GM19239 (cell line): ENCODE data around the gene EMSY.

Experiments
- DNase-seq: peaks from one replicate; pipeline ENCODE4 v3.0.0; 2011; ENCODE audit warnings: low spot score; ENCODE audit not compliant: insufficient read length
- FAIRE-seq: peaks from 2 replicates; lab custom pipeline; 2011; peaks lifted over from hg19 to GRCh38; lab: Jason Lieb, UNC

Gene EMSY

DNA sequence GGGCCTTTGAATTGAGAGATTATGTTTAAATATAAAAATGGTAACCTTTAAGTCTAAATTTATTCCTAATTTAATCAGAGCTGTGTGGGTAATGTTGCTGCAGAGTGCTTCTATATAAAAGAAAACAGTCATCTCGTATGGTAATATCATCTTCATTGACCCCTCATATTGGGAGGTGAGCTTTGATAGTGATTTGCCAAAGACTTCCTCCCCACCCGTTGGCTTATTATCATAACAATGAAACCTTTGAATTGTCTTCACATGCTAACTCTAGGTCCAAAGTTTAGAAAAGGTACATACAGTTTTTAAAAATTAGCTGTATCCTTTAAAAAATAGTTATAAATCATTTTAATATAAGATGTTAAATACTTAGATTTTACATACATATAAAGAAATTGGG lies 3.7 kb downstream of the EMSY start:
- FAIRE-seq = no peak
- no peak for DNase-seq

DNA sequence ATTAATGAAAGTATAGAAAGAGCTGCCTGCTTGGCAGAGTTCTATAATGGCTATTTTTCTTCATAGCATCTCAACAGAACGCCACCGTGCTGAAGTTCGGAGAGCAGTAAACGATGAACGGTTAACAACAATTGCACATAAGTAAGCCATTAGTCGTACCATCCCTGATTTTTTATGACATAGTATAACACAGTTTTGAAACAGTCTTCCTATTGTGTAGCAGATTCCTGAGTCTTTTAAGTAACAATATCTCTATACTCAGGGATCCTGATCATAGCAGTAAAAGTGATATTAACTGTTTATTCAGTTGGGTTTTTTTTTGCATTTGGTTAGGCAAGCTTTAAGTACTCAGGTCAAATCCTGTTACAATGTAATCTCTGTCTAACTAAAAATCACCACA lies 8.4 kb downstream of the EMSY start:
- FAIRE-seq (no peak), DNase-seq (no peak)

DNA sequence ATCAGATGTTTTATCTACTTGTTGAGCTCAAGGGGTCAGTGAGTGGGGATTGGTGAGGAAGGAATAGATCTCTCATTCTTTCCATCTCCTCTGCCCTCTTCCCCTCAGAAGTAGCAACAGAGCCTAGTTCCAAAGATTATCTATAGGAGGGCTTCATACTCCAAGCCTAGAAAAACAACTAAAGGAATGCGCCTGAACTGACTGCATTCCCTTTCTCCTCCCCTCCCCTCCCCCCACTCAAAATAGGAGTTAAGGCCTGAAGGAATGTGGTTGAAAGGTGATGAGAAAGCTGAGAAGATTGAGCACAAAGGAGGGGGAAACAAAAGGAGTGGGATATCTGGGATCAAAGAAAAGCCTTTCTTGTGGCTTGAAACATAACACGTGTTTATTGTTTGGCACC lies 10.5 kb downstream of the EMSY start:
- no peak for FAIRE-seq
- no peak for DNase-seq

DNA sequence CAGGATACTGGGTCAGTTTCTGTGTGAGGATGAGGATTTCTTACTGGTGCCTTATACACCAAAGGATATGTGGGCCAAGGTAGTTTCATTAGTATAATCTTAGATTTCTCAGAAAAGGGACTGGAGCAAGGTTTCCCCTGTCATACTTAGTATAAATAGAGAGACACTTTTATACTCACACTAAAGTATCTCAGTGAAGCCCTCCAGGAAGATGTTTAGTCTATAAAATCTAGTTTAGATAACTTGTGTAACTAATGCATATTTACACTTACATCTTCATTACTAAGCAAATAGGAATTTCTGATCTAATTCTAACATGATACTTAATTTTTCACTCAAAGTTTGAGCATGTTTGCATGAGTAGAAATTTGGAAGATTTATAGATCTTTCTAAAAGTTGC lies 11.1 kb downstream of the EMSY start:
- DNase-seq (no peak), FAIRE-seq (no peak)

DNA sequence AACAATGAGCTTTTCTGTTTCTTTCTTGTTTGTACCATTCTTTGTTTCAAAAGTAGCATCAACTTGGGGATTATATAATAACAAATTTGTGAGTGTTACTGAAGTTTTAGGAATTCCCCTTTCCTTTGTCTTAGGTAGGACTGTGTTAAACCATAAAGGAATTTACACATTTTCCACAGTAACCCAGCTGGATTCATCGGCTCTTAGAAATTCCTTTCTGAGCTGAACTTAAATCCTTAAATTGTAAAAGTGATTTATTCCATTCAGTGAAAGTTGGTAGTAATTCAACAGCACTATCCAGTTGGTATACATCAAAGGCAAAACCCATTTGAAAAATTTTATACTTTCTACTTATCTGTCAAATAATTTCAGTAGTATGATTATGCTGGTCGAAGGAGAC lies 11.8 kb downstream of the EMSY start:
- DNase-seq (no peak), FAIRE-seq (no peak)

DNA sequence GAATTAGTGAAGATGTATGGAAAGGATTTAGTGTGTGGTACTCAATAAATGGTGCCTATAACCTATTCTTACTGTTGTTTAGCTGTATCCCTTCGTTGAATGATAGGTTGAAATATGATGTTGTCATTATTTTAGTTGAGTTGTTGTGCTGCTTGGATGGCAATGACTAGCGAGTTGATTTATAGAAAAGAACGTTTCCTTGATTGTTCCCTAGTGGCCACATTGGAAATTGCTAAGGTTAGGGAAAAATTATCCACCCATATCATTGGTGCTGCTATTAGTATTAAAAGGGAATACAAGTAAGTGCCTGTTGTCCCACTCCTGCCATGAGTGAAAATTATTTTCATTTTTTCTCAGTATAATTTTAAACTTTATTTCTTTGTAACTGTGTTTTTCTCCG lies 14.5 kb downstream of the EMSY start:
- DNase-seq (no peak), FAIRE-seq (no peak)

DNA sequence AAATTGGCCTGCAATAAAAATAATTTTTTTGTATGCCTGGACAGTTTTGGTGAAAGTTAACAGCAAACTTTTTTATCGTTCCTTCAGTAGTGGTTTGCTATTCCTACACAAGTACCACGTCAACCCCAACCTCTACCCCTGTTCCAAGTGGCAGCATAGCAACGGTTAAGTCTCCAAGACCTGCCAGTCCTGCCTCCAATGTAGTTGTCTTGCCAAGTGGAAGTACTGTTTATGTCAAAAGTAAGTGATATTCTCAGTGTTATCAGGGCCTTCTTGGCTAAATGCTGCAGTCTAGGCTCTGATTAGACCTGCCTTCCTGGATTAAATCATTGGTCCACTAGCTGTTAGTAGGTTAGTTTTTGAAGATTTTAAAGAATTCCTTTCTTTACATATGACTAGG lies 15.0 kb downstream of the EMSY start:
- no peak for FAIRE-seq
- DNase-seq = no peak

DNA sequence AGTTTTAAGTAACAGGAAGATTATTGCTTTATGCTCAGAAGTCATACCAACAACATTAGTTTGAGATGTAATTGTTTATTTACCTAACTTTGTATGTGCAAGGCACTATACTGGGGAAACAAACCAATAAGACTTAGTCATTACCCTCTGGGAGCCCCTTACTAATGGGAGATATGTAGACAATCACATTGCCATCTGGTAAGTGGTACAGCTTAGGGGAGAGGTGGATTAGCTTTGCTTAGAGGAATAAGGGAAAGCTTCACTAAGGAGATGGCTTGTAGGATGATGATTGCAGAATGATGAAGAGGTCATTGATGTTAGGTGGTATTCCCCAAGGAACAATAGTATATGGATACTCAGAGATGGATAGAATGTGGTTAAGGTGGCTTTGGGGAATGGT lies 17.5 kb downstream of the EMSY start:
- FAIRE-seq (no peak), DNase-seq (no peak)

DNA sequence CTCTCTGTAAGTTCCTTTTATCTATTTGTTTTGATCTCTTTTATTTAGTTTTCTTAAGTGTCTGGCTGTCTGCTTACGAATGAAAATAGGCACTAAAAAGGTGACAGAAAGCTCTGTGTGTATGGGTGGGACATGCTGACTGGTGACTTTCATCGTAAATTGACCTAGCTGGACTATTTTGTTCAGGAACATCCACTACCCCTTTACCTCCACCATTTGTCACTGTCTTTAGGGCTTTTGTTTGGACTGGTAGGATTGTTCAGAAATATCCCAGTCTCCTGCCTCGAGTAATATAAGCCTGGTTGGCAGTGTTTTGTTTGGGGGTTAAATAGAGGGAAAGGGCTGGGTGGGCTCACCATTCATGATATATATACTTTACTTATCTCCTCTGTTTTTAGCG lies 20.9 kb downstream of the EMSY start:
- no peak for DNase-seq
- FAIRE-seq = no peak

DNA sequence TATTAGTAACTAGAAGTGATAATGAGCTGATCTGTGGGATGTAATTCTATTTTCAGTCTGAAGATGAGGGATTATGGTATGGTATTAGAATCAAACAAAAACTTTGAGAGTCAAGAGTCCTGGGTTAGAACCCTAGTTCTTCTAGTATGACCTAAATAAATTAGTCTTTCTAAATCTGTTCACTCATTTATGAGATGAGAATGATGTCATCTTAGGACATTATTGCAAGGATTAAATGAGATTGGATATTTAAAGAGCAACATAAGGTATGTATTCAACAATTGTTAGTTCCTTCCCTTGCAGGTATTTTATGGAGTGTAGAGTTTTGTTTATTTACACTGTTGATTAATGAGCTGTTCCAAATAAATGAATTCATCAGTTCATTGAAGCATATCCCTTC lies 21.8 kb downstream of the EMSY start:
- no peak for DNase-seq
- FAIRE-seq = no peak

DNA sequence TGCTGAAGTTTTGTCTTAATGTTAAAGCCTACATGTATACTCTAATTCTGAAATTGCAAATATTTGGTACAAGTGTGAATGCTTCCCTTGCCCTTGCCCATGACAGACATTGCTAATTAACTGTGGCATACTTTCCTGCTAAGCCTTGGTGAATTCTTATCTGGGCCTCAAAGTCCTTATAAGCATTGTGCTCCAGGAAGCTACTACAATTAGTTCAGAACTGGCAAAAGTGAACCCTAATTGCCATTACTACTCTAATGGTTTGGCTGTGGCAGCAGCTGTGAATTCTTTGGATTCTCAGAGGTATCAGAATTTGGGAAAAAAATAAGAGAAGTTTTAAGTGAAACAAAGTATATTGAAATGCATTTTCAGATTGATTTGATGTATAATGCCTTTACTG lies 24.3 kb downstream of the EMSY start:
- FAIRE-seq (no peak), DNase-seq (no peak)

DNA sequence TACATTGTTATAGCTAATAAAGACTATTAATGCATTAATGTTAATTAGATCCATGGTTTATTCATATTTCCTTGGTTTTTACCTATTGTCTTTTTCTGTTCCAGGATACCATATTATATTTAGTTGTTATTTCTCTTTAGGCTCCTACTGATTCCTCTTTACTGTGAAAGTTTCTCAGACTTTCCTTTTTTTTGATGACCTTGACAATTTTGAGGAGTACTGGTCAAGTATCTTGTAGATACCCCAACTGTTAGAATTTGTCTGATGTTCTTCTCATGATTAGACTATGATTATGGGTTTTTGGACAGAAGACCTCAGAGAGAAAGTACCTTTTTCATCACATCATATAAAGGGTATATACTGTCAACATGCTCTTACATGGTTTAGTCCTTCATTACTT lies 26.6 kb downstream of the EMSY start:
- FAIRE-seq = no peak

DNA sequence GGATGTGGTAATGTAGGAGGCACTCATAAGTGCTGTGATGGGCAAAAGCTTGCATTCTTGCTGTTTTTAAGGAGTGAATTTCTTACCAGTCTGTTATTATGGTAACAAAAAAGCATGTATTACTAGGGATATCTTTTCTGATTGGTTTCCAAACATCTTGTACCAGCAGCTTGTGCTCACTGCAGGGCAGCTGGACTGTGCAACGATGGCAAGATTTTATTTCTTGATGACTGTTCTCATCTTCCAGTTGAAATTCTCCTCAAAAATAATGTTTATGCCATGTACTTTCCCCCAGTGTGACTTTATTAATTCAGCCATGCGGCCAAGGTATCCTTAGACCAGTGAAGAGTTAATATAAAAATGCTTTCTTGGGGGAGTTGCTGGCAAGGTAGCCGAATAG lies 35.4 kb downstream of the EMSY start:
- FAIRE-seq (no peak), DNase-seq (no peak)

More for the DNA sequence above, 26.6 kb downstream of the EMSY start:
- DNase-seq = no peak

DNA sequence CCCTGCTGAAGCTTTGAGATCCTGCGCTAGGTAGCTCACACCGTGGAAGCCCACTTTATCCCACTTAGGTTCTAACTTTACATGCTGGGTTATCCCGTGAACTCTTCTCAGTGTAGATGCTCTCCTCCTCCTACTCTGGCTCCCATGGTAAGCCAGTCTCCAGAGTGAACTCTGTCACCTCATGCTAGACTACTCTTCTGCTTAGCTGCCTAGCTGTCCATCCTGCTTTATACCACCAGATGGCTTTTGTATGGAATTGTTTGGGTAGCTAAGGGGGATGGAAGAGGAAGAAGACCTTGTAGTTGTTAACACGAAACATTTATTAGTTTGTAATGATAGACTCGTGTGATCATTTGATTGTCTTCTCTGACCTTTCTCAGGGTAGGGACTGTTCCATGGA lies 46.8 kb downstream of the EMSY start:
- no peak for DNase-seq
- FAIRE-seq = no peak

DNA sequence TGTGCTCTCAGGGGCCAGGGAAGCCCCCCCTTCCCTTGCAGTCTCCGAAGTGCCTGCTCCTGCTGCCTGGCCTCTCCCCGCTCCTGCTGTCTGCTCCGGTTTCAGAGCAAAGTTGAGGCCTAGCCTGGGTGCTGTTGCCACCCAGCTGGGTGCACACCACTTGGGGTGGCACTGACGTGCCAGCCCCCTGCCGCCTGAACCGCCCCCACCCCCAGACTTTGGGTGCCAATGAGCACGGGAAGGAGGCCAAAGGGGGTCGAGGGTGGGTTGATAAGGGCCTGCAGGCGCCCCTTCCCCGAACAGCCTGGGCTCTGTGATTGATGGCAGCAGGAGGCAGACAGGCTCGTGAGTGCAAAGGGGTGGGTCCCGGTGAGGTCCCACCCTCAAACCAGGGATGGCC lies 48.2 kb downstream of the EMSY start:
- no peak for DNase-seq
- no peak for FAIRE-seq

DNA sequence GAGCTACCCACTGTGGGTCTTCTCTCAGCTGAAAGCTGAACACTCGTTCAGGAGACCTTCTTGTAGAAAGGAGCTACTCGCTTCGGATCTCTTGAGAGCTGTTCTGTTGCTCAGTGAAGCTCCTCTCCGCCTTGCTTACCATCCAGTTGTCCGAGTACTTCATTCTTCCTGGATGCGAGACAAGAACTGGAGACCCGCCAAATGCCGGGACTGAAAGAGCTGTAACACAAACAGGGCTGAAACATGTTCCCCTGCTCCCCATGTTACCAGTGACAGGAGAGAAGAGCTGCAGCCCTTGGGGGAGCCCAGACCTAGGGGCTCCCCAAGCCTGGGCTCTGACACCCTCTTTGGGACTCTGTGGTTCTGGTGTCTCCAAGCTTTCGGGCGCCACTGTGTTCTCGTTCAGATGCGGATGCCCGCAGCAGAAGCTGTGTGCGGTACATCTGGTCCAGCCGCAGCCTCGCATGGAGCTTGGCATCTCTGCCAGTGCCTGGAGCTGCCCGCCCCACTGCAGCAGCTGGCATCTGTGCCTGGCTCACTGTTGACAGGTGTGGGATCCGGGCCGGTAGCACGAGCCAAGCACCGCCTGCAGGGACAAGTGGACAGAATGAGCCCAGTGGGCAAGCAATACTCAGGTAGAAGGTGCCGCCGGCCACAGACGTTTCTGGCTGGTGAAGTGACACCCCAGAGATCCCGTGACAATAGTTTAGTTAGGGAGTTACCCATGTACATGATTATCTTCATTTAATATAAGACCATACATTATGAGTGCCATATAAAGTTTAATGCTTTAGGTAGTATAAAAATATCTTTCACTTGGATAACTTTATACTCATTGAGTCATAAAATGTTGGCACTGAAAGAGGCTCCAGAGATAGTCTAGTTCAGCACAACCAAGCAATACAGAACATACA lies 49.1 kb downstream of the EMSY start:
- DNase-seq = no peak
- FAIRE-seq = no peak

DNA sequence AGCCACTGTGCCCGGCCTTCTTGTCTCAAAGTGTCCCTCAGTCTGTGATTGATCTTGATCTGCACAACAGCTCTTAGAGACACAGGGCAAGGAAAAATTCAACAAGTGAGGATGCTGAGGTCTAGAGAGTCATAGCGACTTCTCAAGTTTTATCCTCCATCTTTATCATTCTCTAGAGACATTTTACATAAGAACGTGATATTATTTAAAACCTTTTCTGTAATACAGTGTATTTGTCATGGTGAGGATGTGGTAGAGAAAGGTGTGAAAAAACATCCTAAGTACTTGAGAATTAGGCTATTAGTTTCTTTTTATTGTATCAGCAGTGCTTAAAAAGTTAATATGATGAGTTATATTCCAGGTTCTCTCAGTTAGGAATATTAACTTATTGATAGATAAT lies 50.2 kb downstream of the EMSY start:
- FAIRE-seq (no peak), DNase-seq (no peak)

DNA sequence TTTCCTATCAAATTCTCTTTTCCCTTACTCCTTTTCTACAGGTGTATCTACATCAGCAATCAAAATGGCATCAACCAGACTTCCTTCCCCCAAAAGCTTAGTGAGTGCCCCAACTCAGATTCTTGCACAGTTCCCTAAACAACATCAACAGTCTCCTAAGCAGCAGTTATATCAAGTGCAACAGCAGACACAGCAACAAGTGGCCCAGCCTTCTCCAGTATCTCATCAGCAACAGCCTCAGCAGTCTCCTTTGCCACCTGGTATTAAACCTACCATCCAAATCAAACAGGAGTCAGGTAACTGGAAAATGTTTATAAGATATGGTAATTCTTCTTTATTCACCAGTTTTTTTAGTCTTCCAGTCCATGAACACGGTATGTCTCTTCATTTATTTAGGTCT lies 51.4 kb downstream of the EMSY start:
- FAIRE-seq (no peak), DNase-seq (no peak)

DNA sequence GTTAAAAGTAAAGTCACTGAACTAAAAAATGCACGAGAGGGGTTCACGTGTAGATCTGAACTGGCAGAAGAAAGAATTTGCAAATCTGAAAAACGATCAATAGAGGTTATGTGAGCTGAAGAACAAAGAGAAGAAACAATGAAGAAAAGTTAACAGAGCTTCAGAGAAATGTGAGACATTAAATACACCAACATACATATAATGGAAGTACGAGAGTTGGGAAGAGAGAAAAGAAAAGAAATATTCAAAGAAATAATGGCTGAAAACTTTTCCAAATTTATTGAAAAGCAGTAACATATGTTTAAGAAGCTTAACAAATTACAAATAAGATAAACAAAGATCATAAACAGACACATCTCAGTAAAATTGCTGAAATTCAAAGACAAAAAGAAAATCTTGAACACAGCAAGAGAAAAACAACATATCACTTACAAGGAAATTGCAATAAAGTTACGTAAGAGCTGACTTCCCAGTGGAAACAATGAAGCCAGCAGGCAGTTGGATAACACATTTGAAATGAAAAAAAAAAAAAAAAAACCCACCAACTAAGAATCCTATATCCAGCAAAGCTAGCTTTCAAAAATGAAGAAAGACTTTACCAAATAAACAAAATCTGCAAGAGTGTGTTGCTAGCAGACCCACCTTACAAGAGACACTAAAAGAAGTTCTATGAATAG lies 56.8 kb downstream of the EMSY start:
- FAIRE-seq (no peak), DNase-seq (no peak)

DNA sequence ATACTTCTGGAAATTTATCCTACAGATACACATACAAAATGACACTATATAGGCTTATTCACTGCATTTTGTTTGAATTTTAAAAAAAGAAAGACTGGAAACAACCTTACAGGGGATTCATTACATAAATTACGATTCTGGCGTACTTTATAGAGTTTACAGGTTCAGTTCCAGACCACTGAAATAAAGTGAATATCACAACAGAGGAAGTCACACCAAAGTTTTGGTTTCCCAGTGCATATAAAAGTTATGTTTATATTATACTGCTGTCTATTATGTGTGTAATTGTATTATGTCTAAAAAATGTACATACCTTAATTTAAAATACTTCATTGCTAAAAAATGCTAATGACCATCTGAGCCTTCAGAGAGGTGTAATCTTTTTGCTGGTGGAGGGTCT lies 62.0 kb downstream of the EMSY start:
- DNase-seq (no peak), FAIRE-seq (no peak)

DNA sequence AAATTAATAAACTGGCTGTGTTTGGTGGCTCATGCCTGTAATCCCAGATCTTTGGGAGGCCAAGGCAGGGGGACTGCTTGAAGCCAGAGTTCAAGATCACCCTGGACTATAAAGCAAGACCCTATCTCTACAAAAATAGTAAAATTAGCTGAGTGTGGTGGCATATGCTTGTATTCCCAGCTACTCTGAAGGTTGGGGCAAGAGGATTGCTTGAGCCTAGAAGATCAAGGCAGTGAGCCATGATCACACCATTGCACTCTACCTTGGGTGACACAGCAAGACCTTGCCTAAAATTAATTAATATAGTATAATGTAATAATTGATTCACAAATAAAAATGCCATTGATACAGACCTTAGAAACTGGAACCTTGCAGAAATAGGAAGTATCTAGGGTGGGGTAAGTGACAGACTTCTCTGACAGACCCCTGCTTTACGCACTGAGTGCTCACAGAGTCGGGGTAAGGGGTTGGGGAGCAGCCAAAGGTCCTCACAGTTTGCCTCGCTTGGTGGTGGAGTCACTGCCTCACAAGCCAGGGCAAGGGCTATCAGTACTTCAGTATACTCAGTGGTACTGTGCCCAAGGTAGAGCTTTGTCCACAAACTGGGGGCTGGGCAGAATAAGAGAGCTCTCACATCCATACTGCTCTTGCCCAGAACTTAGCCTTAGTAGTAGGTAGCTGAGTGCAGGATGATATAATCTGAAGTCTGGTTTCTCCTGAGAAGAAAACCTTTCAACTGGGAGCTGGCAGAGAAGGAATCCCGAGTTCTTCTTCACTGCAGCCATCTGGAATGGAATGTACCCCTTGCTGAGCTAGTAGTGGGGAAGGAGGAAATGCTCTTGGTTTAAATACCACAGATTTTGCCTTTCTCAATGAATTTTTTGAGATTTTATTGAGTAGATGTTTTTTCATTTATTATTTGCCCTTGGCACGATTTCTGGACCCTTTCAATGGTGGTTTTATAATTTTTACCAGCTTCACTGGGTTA lies 65.5 kb downstream of the EMSY start:
- FAIRE-seq = no peak
- no peak for DNase-seq
